GM23338 (cell line): Measurements from ENCODE around the gene PGBD5. TPM values are rescaled to one million over a fixed set of nuclear protein-coding genes. Genes with fewer than 3 reads are reported as not detected.

ENCODE experiments used
- ATAC-seq: fragments of 200-7000 bp; cut with Tn5 transposase; 3 replicates; pipeline ENCODE4 v1.9.1; 2020
- DNase-seq: peaks from one replicate; pipeline ENCODE4 v3.0.0-alpha.2; 2015; ENCODE audit warnings: low spot score
- H2AFZ ChIP-seq: fragments of 200-600 bp; sonication (generic); 2 replicates; pipeline ENCODE4 v1.8.0; 2016; ENCODE audit warnings: antibody characterized with exemption, mild to moderate bottlenecking, moderate library complexity
- H3F3A ChIP-seq: fragments of 200-600 bp; sonication (generic); replicated peaks from 2 replicates; pipeline ENCODE4 v1.8.0; 2017; ENCODE audit warnings: antibody characterized with exemption, mixed run types, low read depth
- H3K27ac ChIP-seq: fragments of 200-600 bp; sonication (generic); 2 replicates; pipeline ENCODE4 v1.6.1; 2016; ENCODE audit warnings: low read depth
- H3K27me3 ChIP-seq: fragments of 200-600 bp; sonication (generic); 2 replicates; pipeline ENCODE4 v1.8.0; 2016; ENCODE audit warnings: mild to moderate bottlenecking, mixed run types, moderate library complexity; ENCODE audit not compliant: insufficient read depth
- H3K36me3 ChIP-seq: fragments of 200-600 bp; sonication (generic); 2 replicates; pipeline ENCODE4 v1.8.0; 2016; ENCODE audit warnings: mild to moderate bottlenecking; ENCODE audit not compliant: insufficient read depth
- H3K4me1 ChIP-seq: fragments of 200-600 bp; sonication (generic); 2 replicates; pipeline ENCODE4 v1.8.0; 2016; ENCODE audit warnings: mild to moderate bottlenecking, moderate library complexity; ENCODE audit not compliant: insufficient read depth
- H3K4me2 ChIP-seq: fragments of 200-600 bp; sonication (generic); 2 replicates; pipeline ENCODE4 v1.7.1; 2017; ENCODE audit warnings: mixed run types
- H3K4me3 ChIP-seq: fragments of 200-600 bp; sonication (generic); 2 replicates; pipeline ENCODE4 v1.6.1; 2016; ENCODE audit warnings: mixed run types
- H3K79me2 ChIP-seq: fragments of 200-600 bp; sonication (generic); replicated peaks from 2 replicates; pipeline ENCODE4 v1.8.0; 2017; ENCODE audit warnings: mild to moderate bottlenecking; ENCODE audit not compliant: insufficient read depth
- H3K9me2 ChIP-seq: fragments of 200-600 bp; sonication (generic); 2 replicates; pipeline ENCODE4 v1.8.0; 2017; ENCODE audit not compliant: insufficient read depth
- H4K20me1 ChIP-seq: fragments of 200-600 bp; sonication (generic); replicated peaks from 2 replicates; pipeline ENCODE4 v1.8.0; 2017; ENCODE audit warnings: mild to moderate bottlenecking; ENCODE audit not compliant: insufficient read depth
- H3K27ac Mint-ChIP-seq: 2 replicates; pipeline ENCODE4 v1.8.0; 2020; ENCODE audit warnings: inconsistent platforms, mild to moderate bottlenecking, moderate library complexity, mixed read lengths
- H3K27me3 Mint-ChIP-seq: 3 replicates; pipeline ENCODE4 v1.8.0; 2022; ENCODE audit warnings: low read depth, mild to moderate bottlenecking, moderate library complexity, mixed read lengths, inconsistent platforms; ENCODE audit not compliant: insufficient read depth, poor library complexity
- H3K36me3 Mint-ChIP-seq: 3 replicates; pipeline ENCODE4 v1.8.0; 2021; ENCODE audit warnings: low read depth, mild to moderate bottlenecking, inconsistent platforms, moderate library complexity, mixed read lengths
- H3K4me1 Mint-ChIP-seq: 3 replicates; pipeline ENCODE4 v1.8.0; 2020; ENCODE audit warnings: mild to moderate bottlenecking, inconsistent platforms, mixed read lengths
- H3K4me3 Mint-ChIP-seq: 3 replicates; pipeline ENCODE4 v1.8.0; 2021; ENCODE audit warnings: moderate library complexity, mild to moderate bottlenecking, inconsistent platforms, mixed read lengths
- H3K9me3 Mint-ChIP-seq: 3 replicates; pipeline ENCODE4 v1.8.0; 2020; ENCODE audit warnings: moderate library complexity, mild to moderate bottlenecking, inconsistent platforms, mixed read lengths
- CREB1 ChIP-seq: fragments of 250-450 bp; sonication (Bioruptor Pico); IDR thresholded peaks from 2 replicates; pipeline ENCODE4 v1.5.0; 2020; ENCODE audit warnings: low read depth, mild to moderate bottlenecking, moderate library complexity
- CTCF ChIP-seq, 2 experiments: fragments of 200-600 bp in 1 of 2; sonication (generic) in 1 of 2; conservative IDR thresholded peaks; 2 replicates each; pipeline versions ENCODE4 v1.5.1 to v1.6.1; 2016 to 2017; ENCODE audit warnings: antibody characterized with exemption in 2 of 2, low read depth in 2 of 2, mild to moderate bottlenecking in 2 of 2, moderate library complexity in 1 of 2
- ETS1 ChIP-seq: IDR thresholded peaks from 2 replicates; pipeline ENCODE4 v1.6.1; 2016; ENCODE audit warnings: antibody characterized with exemption
- EZH2 ChIP-seq: fragments of 200-600 bp; sonication (generic); IDR thresholded peaks from one replicate; pipeline ENCODE4 v1.8.0; 2017; ENCODE audit warnings: antibody characterized with exemption, mild to moderate bottlenecking, low read depth; ENCODE audit not compliant: unreplicated experiment
- EZH2phosphoT487 ChIP-seq: fragments of 200-600 bp; sonication (generic); IDR thresholded peaks from one replicate; pipeline ENCODE4 v1.8.1; 2018; ENCODE audit warnings: antibody characterized with exemption; ENCODE audit not compliant: unreplicated experiment
- JUNB ChIP-seq: IDR thresholded peaks from one replicate; pipeline ENCODE4 v1.6.1; 2016; ENCODE audit warnings: antibody characterized with exemption; ENCODE audit not compliant: unreplicated experiment
- NANOG ChIP-seq: IDR thresholded peaks from 2 replicates; pipeline ENCODE4 v1.6.1; 2016; ENCODE audit warnings: antibody characterized with exemption, borderline replicate concordance
- POLR2AphosphoS5 ChIP-seq: IDR thresholded peaks from 2 replicates; pipeline ENCODE4 v1.6.1; 2016; ENCODE audit warnings: antibody characterized with exemption, low read depth
- REST ChIP-seq: IDR thresholded peaks from one replicate; pipeline ENCODE4 v1.6.1; 2018; ENCODE audit warnings: antibody characterized with exemption; ENCODE audit not compliant: unreplicated experiment
- STAT1 ChIP-seq: IDR thresholded peaks from one replicate; pipeline ENCODE4 v1.6.1; 2016; ENCODE audit warnings: antibody characterized with exemption; ENCODE audit not compliant: unreplicated experiment
- ZNF114 ChIP-seq: fragments of 250-450 bp; sonication (Bioruptor Pico); IDR thresholded peaks from 2 replicates; pipeline ENCODE4 v1.5.0; 2020; ENCODE audit warnings: mild to moderate bottlenecking, moderate library complexity
- ZNF331 ChIP-seq: fragments of 250-450 bp; sonication (Bioruptor Pico); IDR thresholded peaks from 2 replicates; pipeline ENCODE4 v1.5.0; 2020; ENCODE audit warnings: low read depth, mild to moderate bottlenecking, moderate library complexity
- ZNF462 ChIP-seq: fragments of 250-450 bp; sonication (Bioruptor Pico); IDR thresholded peaks from 2 replicates; pipeline ENCODE4 v1.5.0; 2020; ENCODE audit warnings: mild to moderate bottlenecking, moderate library complexity
- polyA plus RNA-seq: library from polyadenylated mRNA; unstranded; fragments of >200 nt; fragmentation: Nextera tagmentation; extraction: Ambion mirVana; gene quantifications from 2 replicates; pipeline ENCODE4 v1.2.1, GENCODE V29; 2016
- total RNA-seq: library from RNA; depleted of rRNA; stranded (reverse); fragments of >200 nt; shearing (Covaris generic); gene quantifications from 2 replicates; pipeline ENCODE4 v1.2.3, GENCODE V29; 2014

Gene PGBD5
- total and polyA plus RNA-seq, 2 experiments from 2014 or later = 3.4 to 16.6 TPM

- Mint-ChIP-seq H3K27me3 (peaks cover 9% of the 10 kb centered on the region), H3K27ac (no peak overlapping the region), H3K9me3 (no peaks in the 10 kb centered on the region), H3K4me3 (no peak overlapping the region), H3K4me1 (peaks cover 29% of the 10 kb centered on the region), H3K36me3 (no peaks in the 10 kb centered on the region)
- no peak for ATAC-seq
- 0 out of 2 replicates have a peak, but pooled peaks cover 2% of the 10 kb centered on the region for H3F3A ChIP-seq
- H4K20me1 ChIP-seq = no peaks in the 10 kb centered on the region
- no peak overlapping the region for H3K27ac ChIP-seq
- TF ChIP-seq ETS1 (no peak), ZNF462 (CRISPR knock-in tag) (no peak), ZNF331 (CRISPR knock-in tag) (no peak), POLR2AphosphoS5 (no peak), ZNF114 (CRISPR knock-in tag) (no peak), NANOG (no peak), STAT1 (no peak), CTCF (conservative IDR thresholded peaks at IDR 0.05; ENCODE audit: low read depth in 2 of 2) (no peak), CREB1 (CRISPR knock-in tag) (no peak), EZH2 (no peak), EZH2phosphoT487 (no peak), REST (no peak), JUNB (no peak)
- no peak for DNase-seq
- H3K4me3 ChIP-seq = no peak overlapping the region; the same call in 1 of the 2 replicates
- H2AFZ ChIP-seq = no peak overlapping the region
- peaks cover 7% of the 10 kb centered on the region for H3K27me3 ChIP-seq
- no peaks in the 10 kb centered on the region for H3K79me2 ChIP-seq
- H3K4me1 ChIP-seq = peaks cover 24% of the 10 kb centered on the region
- H3K9me2 ChIP-seq = peaks cover 4% of the 10 kb centered on the region; the same call in 1 of the 2 replicates
- H3K36me3 ChIP-seq = no peaks in the 10 kb centered on the region
- H3K4me2 ChIP-seq = no peak overlapping the region; the same call in 1 of the 2 replicates
These were observed 132.8 kb downstream of the PGBD5 start for GRCh38 chr1:230293390-230293700.
